Endothelial cell of umbilical vein (primary cell): ENCODE measurements around the gene SMAD6.

Source experiments
- EZH2 ChIP-seq: IDR thresholded peaks from 2 replicates; pipeline ENCODE4 v1.6.1; 2012; ENCODE audit warnings: borderline replicate concordance, low read depth, mild to moderate bottlenecking, moderate library complexity, low read length, inconsistent platforms; ENCODE audit not compliant: severe bottlenecking
- GATA2 ChIP-seq: IDR thresholded peaks from 2 replicates; pipeline ENCODE4 v1.7.0; 2011; ENCODE audit warnings: low read depth, mild to moderate bottlenecking, moderate library complexity, mixed read lengths, low read length; ENCODE audit not compliant: insufficient read length, insufficient read depth
- MYC ChIP-seq: IDR thresholded peaks from one replicate; pipeline ENCODE4 v1.6.1; 2011; ENCODE audit warnings: mild to moderate bottlenecking, low read depth, low read length
- POLR2A ChIP-seq: IDR thresholded peaks from 2 replicates; pipeline ENCODE4 v1.6.1; 2012; ENCODE audit warnings: low read depth, mild to moderate bottlenecking, control low read depth, low read length
- POLR2AphosphoS5 ChIP-seq: IDR thresholded peaks from 2 replicates; pipeline ENCODE4 v1.6.1; 2012; ENCODE audit warnings: low read depth, mild to moderate bottlenecking, control low read depth, low read length, moderate library complexity; ENCODE audit not compliant: insufficient read depth
- TF ChIP-seq, protein P1 (sequence below), 2 donors: IDR thresholded peaks; 1 replicate in 1 of 2; 2 replicates in 1 of 2; pipeline ENCODE4 v1.5.1; 2011; ENCODE audit warnings: low read length in 2 of 2, mild to moderate bottlenecking in 2 of 2, moderate library complexity in 2 of 2, control low read depth in 1 of 2, inconsistent platforms in 1 of 2, low read depth in 1 of 2; ENCODE audit not compliant: insufficient read depth in 1 of 2; ENCODE audit errors: extremely low read depth in 1 of 2
- TF ChIP-seq, protein P2 (sequence below): IDR thresholded peaks from 2 replicates; pipeline ENCODE4 v1.6.1; 2011; ENCODE audit not compliant: insufficient read depth, insufficient read length

DNA sequence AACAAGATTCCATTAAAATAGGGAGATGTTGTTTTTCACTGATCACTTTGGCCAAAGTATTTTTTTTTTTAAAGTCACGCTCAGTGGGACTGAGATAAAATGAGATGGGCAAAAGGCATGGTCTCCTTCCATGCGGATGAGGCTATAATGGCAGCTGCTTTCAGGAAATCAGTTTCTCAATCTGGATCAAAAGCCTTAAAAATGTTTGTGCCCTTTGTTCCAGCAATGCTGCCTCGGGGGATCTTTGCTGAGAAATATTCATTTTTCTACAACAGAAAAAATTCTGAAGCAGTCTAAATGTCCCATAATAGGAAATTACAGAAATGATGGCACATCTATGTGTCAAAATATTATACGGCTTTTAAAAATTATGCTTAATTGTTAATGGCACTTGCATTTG, 97.2 kb downstream of the SMAD6 start:
- TF ChIP-seq, protein P1, sequence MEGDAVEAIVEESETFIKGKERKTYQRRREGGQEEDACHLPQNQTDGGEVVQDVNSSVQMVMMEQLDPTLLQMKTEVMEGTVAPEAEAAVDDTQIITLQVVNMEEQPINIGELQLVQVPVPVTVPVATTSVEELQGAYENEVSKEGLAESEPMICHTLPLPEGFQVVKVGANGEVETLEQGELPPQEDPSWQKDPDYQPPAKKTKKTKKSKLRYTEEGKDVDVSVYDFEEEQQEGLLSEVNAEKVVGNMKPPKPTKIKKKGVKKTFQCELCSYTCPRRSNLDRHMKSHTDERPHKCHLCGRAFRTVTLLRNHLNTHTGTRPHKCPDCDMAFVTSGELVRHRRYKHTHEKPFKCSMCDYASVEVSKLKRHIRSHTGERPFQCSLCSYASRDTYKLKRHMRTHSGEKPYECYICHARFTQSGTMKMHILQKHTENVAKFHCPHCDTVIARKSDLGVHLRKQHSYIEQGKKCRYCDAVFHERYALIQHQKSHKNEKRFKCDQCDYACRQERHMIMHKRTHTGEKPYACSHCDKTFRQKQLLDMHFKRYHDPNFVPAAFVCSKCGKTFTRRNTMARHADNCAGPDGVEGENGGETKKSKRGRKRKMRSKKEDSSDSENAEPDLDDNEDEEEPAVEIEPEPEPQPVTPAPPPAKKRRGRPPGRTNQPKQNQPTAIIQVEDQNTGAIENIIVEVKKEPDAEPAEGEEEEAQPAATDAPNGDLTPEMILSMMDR (IDR thresholded peaks at IDR 0.05; ENCODE audit: extremely low read depth in 1 of 2, insufficient read depth in 1 of 2, low read depth in 1 of 2, low read length in 2 of 2): no peak
- TF ChIP-seq EZH2: no peak
- TF ChIP-seq GATA2: no peak
- TF ChIP-seq POLR2A: no peak
- no peak for TF ChIP-seq POLR2AphosphoS5
- TF ChIP-seq MYC: no peak
- TF ChIP-seq, protein P2, sequence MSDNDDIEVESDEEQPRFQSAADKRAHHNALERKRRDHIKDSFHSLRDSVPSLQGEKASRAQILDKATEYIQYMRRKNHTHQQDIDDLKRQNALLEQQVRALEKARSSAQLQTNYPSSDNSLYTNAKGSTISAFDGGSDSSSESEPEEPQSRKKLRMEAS: no peak
